ENCODE data around the gene UBE2L3.

UBE2L3 gene

DNA sequence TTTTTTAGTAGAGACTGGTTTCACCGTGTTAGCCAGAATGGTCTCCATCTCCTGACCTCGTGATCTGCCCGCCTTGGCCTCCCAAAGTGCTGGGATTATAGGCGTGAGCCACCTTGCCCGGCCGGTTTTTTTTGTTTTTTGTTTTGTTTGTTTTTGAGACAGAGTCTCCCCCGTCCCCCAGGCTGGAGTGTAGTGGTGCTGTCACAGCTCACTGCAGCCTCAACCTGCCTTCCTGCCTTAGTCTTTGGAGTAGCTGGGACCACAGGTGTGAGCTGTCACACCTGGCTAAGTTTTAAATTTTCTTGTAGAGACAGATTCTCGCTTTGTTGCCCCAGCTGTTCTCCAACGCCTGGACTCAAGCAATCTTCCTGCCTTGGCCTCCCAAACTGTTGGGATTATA, 101.5 kb downstream of the UBE2L3 start:
- in situ Hi-C loops (cut with HindIII; ENCODE audit: low sequenced_read_pairs) = no loop called here

DNA sequence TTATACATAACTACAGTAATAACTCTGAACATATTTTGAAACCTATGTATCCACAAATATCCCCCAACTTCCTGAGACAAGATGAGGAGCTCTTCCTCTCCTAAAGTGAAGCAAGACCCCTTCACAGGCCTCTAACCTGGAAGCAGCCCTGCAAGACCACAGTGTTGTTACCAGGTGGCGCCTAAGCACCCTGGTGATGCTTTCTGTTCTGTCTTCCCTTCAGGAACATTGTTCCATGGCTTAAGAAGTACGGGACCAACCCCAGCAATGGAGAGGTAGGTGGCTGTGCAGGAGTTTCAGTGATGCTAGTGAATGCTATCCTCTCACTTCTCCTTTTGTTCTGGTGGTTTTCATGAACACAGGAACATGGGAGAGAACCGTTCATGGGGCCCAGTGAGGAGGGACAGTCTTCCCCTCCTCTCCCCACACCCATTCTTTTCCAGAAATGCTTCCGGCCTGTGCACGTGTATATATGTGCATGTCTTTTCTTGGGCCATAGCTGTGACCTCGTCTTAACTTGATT, 104.7 kb downstream of the UBE2L3 start:
- in situ Hi-C loops (cut with HindIII; ENCODE audit: low sequenced_read_pairs) = no loop called here
